Measurements from ENCODE around the gene ATMIN.
A peak's percentile ranks its signal among the peaks of the same experiment; 100 is the strongest.

ATMIN gene

GRCh38 chr16:81071805-81072204 is 36.2 kb downstream of the ATMIN start:
- no peaks in the 10 kb centered on the region for H3F3A ChIP-seq (ENCODE audit: insufficient read depth, low read length)
- H3K9me2 ChIP-seq (ENCODE audit: low read depth, low read length), result no peaks in the 10 kb centered on the region
- no peaks in the 10 kb centered on the region for H3K9me3 ChIP-seq (ENCODE audit: low read length)
- H3K36me3 ChIP-seq (ENCODE audit: insufficient read depth, low read length), result no peaks in the 10 kb centered on the region
- no peak overlapping the region for H2AFZ ChIP-seq (ENCODE audit: low read length)
- TF ChIP-seq EZH2 (IDR thresholded peaks at IDR 0.05; ENCODE audit: borderline replicate concordance, low read length), result no peak
- TF ChIP-seq CTCF (IDR thresholded peaks at IDR 0.05; ENCODE audit: low read length), result no peak
- no peaks in the 10 kb centered on the region for H4K20me1 ChIP-seq (ENCODE audit: insufficient read depth, low read length)
- H3K9ac ChIP-seq (ENCODE audit: low read length), result no peak overlapping the region
- H3K4me1 ChIP-seq (ENCODE audit: insufficient read depth, low read length, severe bottlenecking), result peaks cover 5% of the 10 kb centered on the region
- H3K4me3 ChIP-seq (ENCODE audit: low read depth, low read length, poor library complexity, severe bottlenecking), result no peak overlapping the region
- no peaks in the 10 kb centered on the region for H3K27me3 ChIP-seq (ENCODE audit: insufficient read depth, low read length)
- no peaks in the 10 kb centered on the region for H3K79me2 ChIP-seq (ENCODE audit: insufficient read depth, low read length)
- no peak overlapping the region for H3K27ac ChIP-seq (ENCODE audit: low read depth, low read length, poor library complexity, severe bottlenecking)
- H3K4me2 ChIP-seq (ENCODE audit: low read length), result no peak overlapping the region

GRCh38 chr16:81073560-81074330 is 38.1 kb downstream of the ATMIN start:
- no peak overlapping the region for H3K4me3 ChIP-seq (ENCODE audit: low read depth, low read length, poor library complexity, severe bottlenecking)
- TF ChIP-seq EZH2 (IDR thresholded peaks at IDR 0.05; ENCODE audit: borderline replicate concordance, low read length) (no peak), CTCF (IDR thresholded peaks at IDR 0.05; ENCODE audit: low read length) (no peak)
- no peaks in the 10 kb centered on the region for H3K9me2 ChIP-seq (ENCODE audit: low read depth, low read length)
- no peak overlapping the region for H3K4me2 ChIP-seq (ENCODE audit: low read length)
- H3K4me1 ChIP-seq (ENCODE audit: insufficient read depth, low read length, severe bottlenecking), result peaks cover 11% of the 10 kb centered on the region
- no peaks in the 10 kb centered on the region for H4K20me1 ChIP-seq (ENCODE audit: insufficient read depth, low read length)
- no peak overlapping the region for H3K27ac ChIP-seq (ENCODE audit: low read depth, low read length, poor library complexity, severe bottlenecking)
- no peaks in the 10 kb centered on the region for H3K36me3 ChIP-seq (ENCODE audit: insufficient read depth, low read length)
- H3K79me2 ChIP-seq (ENCODE audit: insufficient read depth, low read length), result no peaks in the 10 kb centered on the region
- H3K9ac ChIP-seq (ENCODE audit: low read length), result no peak overlapping the region
- H3K27me3 ChIP-seq (ENCODE audit: insufficient read depth, low read length), result no peaks in the 10 kb centered on the region
- H3K9me3 ChIP-seq (ENCODE audit: low read length), result no peaks in the 10 kb centered on the region
- no peaks in the 10 kb centered on the region for H3F3A ChIP-seq (ENCODE audit: insufficient read depth, low read length)
- no peak overlapping the region for H2AFZ ChIP-seq (ENCODE audit: low read length)

GRCh38 chr16:81076566-81077075 is 41.0 kb downstream of the ATMIN start:
- Histone ChIP-seq H3K9me3 (ENCODE audit: low read length) (no peaks in the 10 kb centered on the region), H3K36me3 (ENCODE audit: insufficient read depth, low read length) (peaks cover 5% of the 10 kb centered on the region; the same call in 1 of the 2 replicates), H3K4me1 (ENCODE audit: insufficient read depth, low read length, severe bottlenecking) (peaks cover 11% of the 10 kb centered on the region), H3K79me2 (ENCODE audit: insufficient read depth, low read length) (no peaks in the 10 kb centered on the region), H3K4me3 (ENCODE audit: low read depth, low read length, poor library complexity, severe bottlenecking) (peak overlapping the region; percentile 71), H3K9ac (ENCODE audit: low read length) (peak overlapping the region; percentile 69), H3F3A (ENCODE audit: insufficient read depth, low read length) (no peaks in the 10 kb centered on the region), H3K4me2 (ENCODE audit: low read length) (peak overlapping the region; percentile 80), H3K27ac (ENCODE audit: low read depth, low read length, poor library complexity, severe bottlenecking) (peak overlapping the region; percentile 74), H4K20me1 (ENCODE audit: insufficient read depth, low read length) (no peaks in the 10 kb centered on the region), H2AFZ (ENCODE audit: low read length) (peak overlapping the region; percentile 44; the same call in 1 of the 2 replicates), H3K9me2 (ENCODE audit: low read depth, low read length) (no peaks in the 10 kb centered on the region), H3K27me3 (ENCODE audit: insufficient read depth, low read length) (no peaks in the 10 kb centered on the region)
- TF ChIP-seq CTCF (IDR thresholded peaks at IDR 0.05; ENCODE audit: low read length) (no peak), EZH2 (IDR thresholded peaks at IDR 0.05; ENCODE audit: borderline replicate concordance, low read length) (no peak)

Measured in OCI-LY1 (cell line).